ENCODE measurements around the gene CITED4. TPM values are rescaled to one million over a fixed set of nuclear protein-coding genes. Genes with fewer than 3 reads are reported as not detected.

CITED4 gene
- polyA plus RNA-seq, 1 donor from 2014 or later = 2.6 TPM

DNA sequence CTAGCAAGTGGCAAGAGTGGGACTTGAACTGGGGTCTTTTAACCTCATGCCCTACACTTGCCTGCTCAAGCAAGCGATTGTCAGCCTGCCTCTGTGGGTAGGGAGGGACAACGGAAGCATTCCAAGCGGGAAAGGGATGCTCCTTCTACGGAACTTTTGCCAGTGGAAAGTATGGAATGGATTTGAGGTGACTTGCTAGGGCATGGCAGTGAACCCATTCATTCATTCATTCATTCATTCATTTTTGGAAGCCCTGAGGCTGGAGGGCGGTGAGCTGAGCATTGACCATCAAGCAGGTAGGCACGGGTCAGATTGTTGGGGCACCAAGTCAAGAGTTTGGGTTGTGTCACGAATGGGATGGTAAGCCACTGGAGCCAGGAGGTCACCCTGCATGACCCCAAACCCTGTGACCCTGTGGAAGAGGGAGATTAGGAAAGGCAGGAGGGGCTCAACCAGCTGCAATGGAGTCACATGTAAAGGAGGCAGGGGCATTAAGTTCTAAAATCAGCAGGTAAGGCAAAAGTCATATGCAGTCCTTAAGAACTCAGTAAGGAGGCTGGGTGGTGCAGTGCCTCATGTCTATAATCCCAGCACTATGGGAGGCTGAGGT is 11.8 kb upstream of the CITED4 start:
- H3K27ac ChIP-seq (ENCODE audit: low read length) = no peak overlapping the region
- H3K9me3 ChIP-seq (ENCODE audit: low read length) = no peaks in the 10 kb centered on the region
- no peak overlapping the region for H2AFZ ChIP-seq (ENCODE audit: low read depth, low read length)
- no peaks in the 10 kb centered on the region for H3K79me2 ChIP-seq (replicated peaks; ENCODE audit: insufficient read depth, low read length)
- H3K9me2 ChIP-seq (ENCODE audit: insufficient read depth, low read length) = no peaks in the 10 kb centered on the region
- TF ChIP-seq RAD21 (conservative IDR thresholded peaks at IDR 0.05) (no peak), MXI1 (conservative IDR thresholded peaks at IDR 0.05; ENCODE audit: poor library complexity, severe bottlenecking) (no peak), TAF1 (IDR thresholded peaks at IDR 0.05; ENCODE audit: low read depth) (no peak), EP300 (conservative IDR thresholded peaks at IDR 0.05; ENCODE audit: poor library complexity, severe bottlenecking) (no peak), SMC3 (conservative IDR thresholded peaks at IDR 0.05; ENCODE audit: poor library complexity) (no peak), EZH2 (IDR thresholded peaks at IDR 0.05; ENCODE audit: borderline replicate concordance, insufficient read depth, low read length, poor library complexity, severe bottlenecking) (no peak), POLR2AphosphoS5 (IDR thresholded peaks at IDR 0.05) (no peak), CTCF (IDR thresholded peaks at IDR 0.05; ENCODE audit: poor library complexity, severe bottlenecking) (no peak)
- TF ChIP-seq, protein P1, sequence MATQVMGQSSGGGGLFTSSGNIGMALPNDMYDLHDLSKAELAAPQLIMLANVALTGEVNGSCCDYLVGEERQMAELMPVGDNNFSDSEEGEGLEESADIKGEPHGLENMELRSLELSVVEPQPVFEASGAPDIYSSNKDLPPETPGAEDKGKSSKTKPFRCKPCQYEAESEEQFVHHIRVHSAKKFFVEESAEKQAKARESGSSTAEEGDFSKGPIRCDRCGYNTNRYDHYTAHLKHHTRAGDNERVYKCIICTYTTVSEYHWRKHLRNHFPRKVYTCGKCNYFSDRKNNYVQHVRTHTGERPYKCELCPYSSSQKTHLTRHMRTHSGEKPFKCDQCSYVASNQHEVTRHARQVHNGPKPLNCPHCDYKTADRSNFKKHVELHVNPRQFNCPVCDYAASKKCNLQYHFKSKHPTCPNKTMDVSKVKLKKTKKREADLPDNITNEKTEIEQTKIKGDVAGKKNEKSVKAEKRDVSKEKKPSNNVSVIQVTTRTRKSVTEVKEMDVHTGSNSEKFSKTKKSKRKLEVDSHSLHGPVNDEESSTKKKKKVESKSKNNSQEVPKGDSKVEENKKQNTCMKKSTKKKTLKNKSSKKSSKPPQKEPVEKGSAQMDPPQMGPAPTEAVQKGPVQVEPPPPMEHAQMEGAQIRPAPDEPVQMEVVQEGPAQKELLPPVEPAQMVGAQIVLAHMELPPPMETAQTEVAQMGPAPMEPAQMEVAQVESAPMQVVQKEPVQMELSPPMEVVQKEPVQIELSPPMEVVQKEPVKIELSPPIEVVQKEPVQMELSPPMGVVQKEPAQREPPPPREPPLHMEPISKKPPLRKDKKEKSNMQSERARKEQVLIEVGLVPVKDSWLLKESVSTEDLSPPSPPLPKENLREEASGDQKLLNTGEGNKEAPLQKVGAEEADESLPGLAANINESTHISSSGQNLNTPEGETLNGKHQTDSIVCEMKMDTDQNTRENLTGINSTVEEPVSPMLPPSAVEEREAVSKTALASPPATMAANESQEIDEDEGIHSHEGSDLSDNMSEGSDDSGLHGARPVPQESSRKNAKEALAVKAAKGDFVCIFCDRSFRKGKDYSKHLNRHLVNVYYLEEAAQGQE (IDR thresholded peaks at IDR 0.05; ENCODE audit: borderline replicate concordance) = no peak
- no peak overlapping the region for H3K4me2 ChIP-seq (ENCODE audit: low read length)
- no peaks in the 10 kb centered on the region for H4K20me1 ChIP-seq (ENCODE audit: insufficient read depth)
- H3K36me3 ChIP-seq (ENCODE audit: insufficient read depth, low read length) = no peaks in the 10 kb centered on the region
- no peaks in the 10 kb centered on the region for H3F3A ChIP-seq (ENCODE audit: insufficient read depth, low read length, poor library complexity, severe bottlenecking)
- no peaks in the 10 kb centered on the region for H3K27me3 ChIP-seq (ENCODE audit: insufficient read depth, low read depth, low read length)
- no peak overlapping the region for H3K4me3 ChIP-seq (ENCODE audit: low read length)
- no peak overlapping the region for H3K9ac ChIP-seq (ENCODE audit: low read length)

GRCh38 chr1:40872276-40872675 is 10.1 kb upstream of the CITED4 start:
- H3K79me2 ChIP-seq (replicated peaks; ENCODE audit: insufficient read depth, low read length) = no peaks in the 10 kb centered on the region
- TF ChIP-seq, protein P1 (IDR thresholded peaks at IDR 0.05; ENCODE audit: borderline replicate concordance) = no peak
- TF ChIP-seq TAF1 (IDR thresholded peaks at IDR 0.05; ENCODE audit: low read depth) = no peak
- no peak for TF ChIP-seq SMC3 (conservative IDR thresholded peaks at IDR 0.05; ENCODE audit: poor library complexity)
- no peak for TF ChIP-seq MXI1 (conservative IDR thresholded peaks at IDR 0.05; ENCODE audit: poor library complexity, severe bottlenecking)
- TF ChIP-seq POLR2AphosphoS5 (IDR thresholded peaks at IDR 0.05) = no peak

More at GRCh38 chr1:40872276-40872675, 10.1 kb upstream of the CITED4 start:
- H3F3A ChIP-seq (ENCODE audit: insufficient read depth, low read length, poor library complexity, severe bottlenecking) = no peaks in the 10 kb centered on the region
- no peak overlapping the region for H3K4me3 ChIP-seq (ENCODE audit: low read length)
- H3K27ac ChIP-seq (ENCODE audit: low read length) = no peak overlapping the region
- H3K36me3 ChIP-seq (ENCODE audit: insufficient read depth, low read length) = no peaks in the 10 kb centered on the region
- no peaks in the 10 kb centered on the region for H4K20me1 ChIP-seq (ENCODE audit: insufficient read depth)
- H3K27me3 ChIP-seq (ENCODE audit: insufficient read depth, low read depth, low read length) = no peaks in the 10 kb centered on the region
- H3K4me2 ChIP-seq (ENCODE audit: low read length) = no peak overlapping the region
- H3K9me2 ChIP-seq (ENCODE audit: insufficient read depth, low read length) = no peaks in the 10 kb centered on the region
- no peak overlapping the region for H2AFZ ChIP-seq (ENCODE audit: low read depth, low read length)
- H3K9me3 ChIP-seq (ENCODE audit: low read length) = no peaks in the 10 kb centered on the region
- H3K9ac ChIP-seq (ENCODE audit: low read length) = no peak overlapping the region
